HG02623 (cell line): ENCODE measurements around the gene TFB2M.
"Not testable (repeated sequence)": the region's sequence is repeated elsewhere in the genome, so short reads cannot be mapped to it uniquely, and the experiment has no call there.

Experiments
- ATAC-seq: cut with Tn5 transposase; IDR thresholded peaks from one replicate; pipeline ENCODE4 v1.9.1; 2021; ENCODE audit warnings: moderate library complexity; ENCODE audit not compliant: unreplicated experiment

Gene TFB2M

DNA sequence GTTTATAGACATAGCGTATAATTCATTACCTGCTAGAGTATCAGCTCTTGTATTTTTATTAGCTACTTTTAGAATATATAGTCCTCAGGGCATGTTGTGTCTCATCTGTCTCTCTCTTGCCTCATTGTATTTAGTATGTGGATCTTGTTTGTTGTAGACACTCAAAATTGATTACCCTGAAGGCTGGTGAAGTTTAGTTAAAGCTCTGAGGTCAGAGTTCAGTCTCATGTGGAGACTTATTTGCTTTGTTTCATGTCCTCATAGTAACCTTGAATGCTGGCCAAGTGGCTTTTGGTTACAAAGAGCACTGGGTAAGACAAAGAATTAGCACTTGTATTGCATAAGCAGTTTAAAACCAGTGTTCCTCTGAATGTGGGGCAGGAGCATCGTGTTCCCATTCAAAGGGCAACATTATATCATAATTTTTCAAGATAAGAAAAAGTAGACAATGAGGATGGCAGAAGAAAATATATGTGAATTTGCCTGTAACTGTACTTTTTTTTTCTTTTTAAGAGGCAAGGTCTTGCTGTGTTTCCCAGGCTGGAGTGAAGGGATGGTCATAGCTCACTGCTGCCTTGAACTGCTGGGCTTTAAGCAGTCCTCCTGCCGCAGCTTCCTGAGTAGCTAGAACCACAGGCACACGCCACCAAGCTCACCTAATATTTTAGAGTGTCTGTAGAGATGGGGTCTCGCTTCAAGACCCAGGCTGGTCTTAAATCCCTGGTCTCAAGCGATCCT, 17.6 kb upstream of the TFB2M start:
- ATAC-seq = no peak

DNA sequence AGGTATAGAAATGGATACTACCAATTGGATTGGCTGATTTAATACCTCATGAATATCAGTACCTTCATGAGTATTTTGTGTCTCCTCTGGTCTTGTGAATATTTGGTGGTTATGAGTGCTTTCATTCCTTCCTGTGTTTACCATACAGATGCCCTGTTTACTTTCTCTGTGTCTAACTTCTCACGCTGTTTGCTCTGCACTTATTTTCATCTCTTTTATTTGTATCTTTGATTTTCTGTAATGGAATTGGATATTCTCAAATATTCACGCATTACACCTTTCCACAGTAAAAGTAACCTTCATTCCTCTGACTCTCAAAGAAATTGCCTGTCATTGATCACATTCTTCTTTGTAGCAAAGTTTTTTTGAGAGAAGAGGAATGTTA, 17.0 kb upstream of the TFB2M start:
- ATAC-seq = no peak

DNA sequence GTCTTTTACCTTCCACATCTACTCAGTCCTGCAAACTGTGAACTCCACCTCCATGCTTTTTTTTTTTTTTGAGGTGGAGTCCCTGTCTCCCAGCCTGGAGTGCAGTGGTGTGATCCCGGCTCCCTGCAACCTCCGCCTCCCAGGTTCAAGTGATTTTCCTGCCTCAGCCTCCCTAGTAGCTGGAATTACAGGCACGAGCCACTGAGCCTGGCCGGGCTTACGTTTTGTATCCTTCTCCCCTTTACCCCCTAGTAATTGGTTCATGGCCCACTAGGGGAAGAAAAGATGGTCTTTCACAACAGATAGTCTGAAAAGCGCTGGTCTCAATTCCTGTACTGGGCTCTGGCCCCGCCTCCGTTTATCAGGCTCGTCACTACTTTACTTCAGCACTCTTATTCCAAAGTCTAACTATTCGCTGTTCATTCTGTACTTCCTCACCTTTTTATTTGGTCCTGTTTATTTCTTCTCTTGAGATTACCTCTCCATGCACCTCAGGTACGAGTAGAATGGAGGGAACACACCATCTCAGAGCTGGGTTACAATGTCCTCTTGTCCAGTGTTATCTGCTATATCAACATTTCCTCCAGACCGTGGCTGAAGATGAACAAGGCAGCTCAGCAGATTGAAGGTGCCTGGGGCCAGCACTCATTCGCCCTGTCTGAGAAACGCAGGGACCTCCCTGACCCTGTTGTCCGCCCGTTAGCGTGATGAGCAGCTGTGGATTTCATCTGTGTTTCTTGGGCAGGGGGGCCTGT, 16.4 kb upstream of the TFB2M start:
- no peak for ATAC-seq

DNA sequence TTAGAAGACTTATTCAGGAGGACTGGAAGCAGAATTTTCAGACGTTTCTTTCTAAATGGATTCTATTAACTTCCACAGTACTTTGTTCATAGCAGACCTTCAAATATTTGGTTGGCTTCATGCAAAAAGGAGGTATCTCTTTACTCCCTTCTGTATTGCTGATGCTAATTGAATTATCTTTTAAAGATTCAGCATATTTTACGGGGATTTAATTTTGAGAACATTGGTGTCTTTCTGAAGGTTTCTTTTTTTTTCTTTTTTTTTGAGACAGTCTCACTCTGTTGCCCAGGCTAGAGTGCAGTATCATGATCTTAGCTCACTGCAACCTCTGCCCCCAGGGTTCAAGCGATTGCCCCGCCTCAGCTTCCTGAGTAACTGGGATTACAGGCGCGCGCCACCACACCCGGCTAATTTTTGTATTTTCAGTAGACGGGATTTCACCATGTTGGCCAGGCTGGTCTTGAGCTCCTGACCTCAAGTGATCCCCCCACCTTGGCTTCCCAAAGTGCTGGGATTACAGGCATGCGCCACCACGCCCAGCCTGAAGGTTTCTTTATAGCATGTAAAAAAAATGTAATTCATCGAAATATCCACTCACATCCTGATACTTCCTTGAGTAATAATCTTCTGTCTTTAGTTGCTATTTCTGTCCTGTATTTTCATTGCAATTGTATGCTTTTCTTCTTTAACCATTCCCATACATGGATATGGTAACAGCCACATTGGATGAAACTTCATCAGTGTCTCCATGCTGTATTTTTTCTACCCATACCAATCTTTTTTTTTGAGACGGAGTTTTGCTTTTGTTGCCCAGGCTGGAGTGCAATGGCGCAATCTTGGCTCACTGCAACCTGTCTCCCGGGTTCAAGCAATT, 14.7 kb upstream of the TFB2M start:
- ATAC-seq = no peak

DNA sequence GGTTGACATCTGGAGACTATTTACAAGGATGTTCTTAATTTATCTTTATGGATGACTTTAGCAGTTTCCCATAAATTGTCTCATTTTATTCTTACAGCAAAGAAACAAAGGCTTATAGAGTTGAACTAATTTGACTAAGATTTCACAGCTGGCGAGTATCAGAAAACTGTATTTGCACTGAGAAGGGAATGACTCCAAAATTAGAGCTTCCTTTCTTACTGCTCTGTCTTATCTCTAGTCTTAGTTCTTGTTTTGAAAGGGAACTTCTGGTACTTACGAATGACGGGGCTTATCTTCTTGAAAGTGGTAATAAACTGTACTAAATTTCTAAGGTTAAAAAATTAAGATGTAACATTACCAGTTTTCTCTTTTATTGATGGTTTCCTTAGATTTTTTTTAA, 13.8 kb upstream of the TFB2M start:
- ATAC-seq = peak; percentile 74

DNA sequence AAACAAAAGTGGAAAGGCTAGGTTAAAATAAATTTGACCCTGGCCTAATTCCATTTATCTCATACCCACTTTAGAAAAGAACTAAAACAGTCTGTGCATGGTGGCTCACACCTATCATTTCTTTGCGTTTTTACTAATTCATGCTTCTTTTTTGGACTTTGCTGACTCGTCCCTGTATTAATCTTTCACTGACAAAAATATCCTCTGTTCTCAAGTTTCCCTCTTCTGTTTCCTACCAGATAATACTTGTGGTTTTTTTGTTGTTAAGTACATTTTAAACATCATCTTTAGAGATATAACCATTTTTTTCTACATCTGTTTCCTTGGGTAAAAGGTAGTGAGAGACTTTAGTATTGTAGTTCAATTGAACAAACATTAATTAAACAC, 11.7 kb upstream of the TFB2M start:
- ATAC-seq = no peak

DNA sequence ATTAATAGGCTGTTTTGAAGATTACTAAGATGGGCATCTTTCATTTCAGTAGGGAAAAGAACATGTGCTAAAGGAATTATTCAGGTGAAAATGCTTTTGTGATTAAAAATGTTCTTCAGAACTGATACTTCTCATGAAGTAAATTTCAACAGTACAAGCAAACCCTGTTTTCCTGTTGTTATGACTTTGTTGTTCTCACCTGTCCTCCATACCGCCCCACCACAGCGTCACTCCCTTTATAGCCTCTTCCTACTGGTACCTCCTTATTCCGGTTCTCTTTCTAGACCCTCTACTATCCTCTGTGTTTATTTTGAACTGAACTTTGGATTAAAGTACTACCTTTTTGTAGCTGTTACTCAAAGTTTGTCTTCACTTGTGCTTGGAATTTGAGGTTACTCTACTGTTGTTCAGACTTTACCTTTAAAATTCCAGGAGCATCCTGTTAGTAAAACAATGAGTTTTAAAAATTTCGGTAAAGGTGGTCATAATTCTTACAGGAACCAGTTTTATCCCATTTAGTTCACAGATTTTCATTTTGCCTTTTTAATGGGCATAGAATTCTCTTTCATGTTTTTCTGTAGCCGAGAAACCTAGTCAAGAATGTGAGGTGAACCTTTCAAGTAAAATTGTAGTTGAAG, 11.1 kb upstream of the TFB2M start:
- no peak for ATAC-seq

DNA sequence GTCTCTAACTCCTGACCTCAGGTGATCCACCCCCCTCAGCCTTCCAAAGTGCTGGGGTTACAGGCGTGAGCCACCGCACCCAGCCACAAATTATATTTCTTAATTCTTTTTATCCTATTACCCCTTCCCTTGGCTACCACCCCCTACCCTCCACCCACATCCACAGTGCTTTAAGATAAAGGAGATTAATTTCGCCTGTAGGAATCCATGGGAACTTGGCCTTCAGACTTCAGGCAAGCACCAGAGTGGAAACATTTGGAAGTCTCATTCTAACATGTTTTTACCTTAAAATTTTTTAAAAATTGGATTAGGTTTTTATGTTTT, 10.6 kb upstream of the TFB2M start:
- no peak for ATAC-seq

DNA sequence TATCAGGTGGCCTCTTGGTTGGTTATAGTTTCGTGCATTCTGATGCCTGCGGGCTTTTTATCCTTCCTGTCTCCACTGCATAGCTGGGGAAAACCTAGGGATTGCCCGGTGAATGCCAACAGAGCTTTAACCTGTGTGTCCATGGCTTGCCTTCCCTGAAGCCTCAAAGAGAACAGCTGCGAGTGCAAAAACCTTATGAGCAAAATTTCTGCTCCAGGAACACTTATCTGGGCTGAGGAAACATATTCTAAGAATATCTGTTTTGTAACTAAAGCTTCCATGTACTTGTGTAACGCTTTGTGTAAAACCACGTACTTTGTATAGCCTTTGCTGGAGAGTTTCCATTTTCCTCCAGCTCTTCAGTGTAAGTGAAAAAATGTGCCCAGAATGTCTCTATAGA, 7.4 kb upstream of the TFB2M start:
- no peak for ATAC-seq

DNA sequence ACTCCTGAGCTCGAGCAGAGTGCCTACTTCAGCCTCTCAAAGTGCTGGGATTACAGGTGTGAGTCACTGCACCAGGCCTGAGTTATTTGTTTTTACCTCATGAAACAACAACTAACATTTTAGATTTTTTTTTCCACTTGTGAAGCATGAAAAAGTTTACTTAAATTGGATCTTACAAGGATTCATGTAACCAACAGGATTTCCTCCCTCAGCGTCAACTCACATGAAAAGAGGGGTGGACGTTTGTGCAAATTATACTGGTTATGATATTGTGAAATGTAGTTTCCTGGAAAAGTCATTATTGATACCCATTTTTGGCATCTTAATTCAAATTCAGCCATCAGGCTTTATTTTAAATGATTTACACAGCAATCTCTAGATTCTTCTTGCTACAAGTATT, 6.7 kb upstream of the TFB2M start:
- no peak for ATAC-seq

DNA sequence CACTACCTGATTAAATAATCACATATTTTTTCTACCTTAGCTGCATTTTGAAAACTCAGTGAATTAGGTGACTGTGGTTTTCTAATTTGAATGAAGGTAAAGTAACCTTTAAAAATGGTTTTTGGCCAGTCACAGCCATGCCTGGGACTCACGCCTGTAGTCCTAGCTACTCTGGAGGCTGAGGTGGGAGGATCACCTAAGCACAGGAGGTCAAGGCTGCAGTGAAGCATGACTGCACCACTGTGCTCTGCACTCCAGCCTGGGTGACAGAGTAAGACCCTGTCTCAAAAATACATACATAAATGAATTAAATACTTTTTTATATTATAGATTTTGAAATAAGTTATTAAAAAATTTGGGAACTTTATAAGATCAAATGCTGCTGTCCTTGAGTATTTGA, 5.9 kb upstream of the TFB2M start:
- no peak for ATAC-seq

DNA sequence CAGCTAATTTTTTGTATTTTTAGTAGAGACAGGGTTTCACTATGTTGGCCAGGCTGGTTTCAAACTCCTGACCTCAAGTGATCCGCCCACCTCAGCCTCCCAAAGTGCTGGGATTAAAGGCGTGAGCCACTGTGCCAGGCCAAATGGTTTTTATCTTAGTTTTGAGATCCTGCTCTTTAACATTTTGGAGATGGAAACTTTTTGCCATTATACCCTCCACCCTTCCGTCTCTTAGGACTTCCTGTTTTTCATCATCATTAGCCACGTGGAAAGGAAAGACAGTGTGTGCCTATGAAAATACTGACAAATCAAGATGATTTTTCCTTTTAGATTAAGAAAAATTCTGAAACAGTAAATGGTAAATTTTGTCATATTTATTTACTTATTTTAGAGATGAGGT, 5.2 kb upstream of the TFB2M start:
- ATAC-seq = not testable (repeated sequence)

DNA sequence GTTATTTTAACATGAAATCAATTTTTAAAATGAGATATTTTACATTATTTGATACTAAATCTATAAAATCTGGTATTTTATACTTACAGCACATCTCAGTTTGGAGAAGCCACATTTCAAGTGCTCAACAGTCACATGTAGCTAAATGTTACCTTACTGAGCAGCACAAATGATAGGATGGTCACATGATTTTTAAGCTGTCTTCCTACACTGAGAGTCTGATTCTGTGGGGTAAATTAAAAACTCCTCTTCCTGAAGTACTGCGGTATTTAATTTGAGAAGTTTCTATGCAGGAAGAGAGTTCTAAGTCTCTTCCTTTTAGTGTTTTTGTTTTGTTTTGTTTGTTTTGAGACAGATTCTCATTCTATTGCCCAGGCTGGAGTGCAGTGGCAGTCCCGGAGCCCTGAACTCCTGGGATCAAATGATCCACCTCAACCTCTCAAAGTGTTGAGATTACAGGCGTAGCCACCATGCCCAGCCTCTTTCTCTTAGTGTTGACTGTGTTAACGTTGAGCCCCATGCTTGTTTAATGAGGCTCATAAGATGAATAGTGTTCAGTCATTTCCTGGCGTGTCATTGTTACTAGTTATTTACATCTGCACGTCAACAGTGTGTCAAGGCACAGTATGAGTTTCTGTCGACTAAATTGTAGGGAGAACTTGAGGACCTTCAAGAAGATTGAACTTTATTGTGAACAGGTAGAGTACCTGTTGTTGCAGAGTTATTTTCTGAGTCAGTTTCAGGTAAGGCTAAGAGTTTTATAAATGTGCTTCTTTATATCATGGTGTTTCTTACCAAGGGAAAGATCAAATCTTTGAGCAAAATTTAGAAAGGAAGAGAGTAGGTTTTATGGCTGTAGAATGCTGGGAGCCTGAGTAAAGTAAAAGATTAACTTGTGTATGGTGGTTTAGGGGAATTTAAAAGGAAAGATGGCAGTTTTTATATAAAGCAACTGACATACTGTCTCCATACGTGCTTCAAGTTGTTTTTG, 3.5 kb upstream of the TFB2M start:
- ATAC-seq = no peak

DNA sequence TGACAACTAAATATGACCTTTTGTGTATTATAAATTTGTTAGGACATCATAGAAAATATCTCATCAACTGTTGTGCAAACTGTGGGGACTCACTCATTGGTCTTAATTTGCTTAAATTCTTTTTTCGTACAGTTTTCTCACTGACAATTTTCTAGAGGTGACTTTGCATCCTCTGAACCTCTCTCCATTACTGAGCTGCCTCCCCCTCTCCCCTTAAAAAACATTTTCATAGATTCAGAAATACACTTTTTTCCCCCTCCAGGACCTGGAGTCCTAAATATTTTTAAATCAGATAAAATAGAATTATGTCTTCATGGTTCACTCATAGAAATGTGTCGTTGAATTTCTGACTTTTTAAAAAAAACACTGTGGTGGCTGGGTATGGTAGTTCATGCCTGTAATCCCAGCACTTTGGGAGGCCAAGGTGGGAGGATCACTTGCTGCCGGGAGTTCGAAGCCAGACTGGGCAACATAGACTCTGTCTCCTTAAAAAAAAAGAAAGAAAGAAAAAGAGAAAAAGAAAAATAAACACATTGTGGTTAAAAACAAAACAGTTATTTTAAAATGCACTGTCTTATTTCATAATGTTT, 1.7 kb upstream of the TFB2M start:
- ATAC-seq = no peak

DNA sequence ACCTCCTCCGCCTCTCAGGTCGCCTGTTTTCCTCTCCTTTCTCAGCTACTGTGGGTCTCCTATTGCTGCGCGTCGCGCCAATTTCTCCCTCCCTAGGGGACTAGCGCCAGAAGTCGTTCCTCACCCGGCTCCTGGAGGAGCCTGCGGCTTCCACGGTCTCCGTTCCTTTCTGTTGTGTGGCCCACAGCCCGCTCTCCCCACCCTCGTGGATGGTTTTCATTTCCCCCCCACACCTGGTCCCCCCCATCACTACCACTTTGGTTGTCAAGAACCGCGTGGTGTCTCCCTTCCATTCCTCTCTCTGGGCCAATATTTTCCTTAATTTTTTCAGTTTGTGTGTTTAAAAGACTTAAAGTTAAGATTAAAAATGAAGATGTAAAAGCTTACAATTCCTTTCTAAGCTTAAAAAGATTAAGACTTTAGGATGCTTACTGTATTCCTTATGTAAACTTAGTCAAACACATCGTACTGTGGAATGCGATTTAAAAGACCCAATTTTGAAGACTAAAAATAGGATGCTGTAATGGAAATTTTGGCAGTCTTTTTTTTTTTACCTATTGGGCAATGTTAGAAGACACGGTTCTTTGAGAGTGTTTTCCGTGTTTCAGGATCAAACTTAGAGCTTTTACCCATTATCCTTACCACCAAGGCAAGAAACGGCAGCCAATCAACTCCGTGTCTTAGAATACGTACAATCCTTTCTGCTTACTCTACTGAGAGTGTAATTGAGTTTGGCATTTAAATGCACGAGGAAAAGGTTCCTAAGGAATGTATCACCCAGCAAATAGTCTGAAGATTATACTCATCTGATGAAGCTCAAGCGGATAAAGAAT, 968 bp upstream of the TFB2M start:
- ATAC-seq = peak; percentile 14

DNA sequence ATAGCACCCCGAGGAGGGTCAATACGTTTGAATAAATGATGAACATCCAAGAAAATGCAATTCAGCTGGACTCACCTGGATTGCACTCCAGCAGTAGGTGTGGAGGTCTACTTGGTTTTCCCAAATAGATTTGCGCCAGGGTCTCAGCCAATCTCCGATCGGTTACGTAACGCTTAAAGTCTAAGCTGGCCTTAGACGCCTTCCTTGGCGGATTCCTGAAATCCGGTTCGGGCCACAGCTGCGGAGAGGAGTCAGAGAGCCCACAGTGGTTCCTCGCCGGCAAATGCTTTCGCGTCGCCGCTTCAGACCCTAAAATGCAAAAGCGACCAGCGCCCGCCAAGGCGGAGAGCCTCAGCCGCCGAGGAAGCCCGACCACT, 322 bp downstream of the TFB2M start:
- ATAC-seq = no peak

DNA sequence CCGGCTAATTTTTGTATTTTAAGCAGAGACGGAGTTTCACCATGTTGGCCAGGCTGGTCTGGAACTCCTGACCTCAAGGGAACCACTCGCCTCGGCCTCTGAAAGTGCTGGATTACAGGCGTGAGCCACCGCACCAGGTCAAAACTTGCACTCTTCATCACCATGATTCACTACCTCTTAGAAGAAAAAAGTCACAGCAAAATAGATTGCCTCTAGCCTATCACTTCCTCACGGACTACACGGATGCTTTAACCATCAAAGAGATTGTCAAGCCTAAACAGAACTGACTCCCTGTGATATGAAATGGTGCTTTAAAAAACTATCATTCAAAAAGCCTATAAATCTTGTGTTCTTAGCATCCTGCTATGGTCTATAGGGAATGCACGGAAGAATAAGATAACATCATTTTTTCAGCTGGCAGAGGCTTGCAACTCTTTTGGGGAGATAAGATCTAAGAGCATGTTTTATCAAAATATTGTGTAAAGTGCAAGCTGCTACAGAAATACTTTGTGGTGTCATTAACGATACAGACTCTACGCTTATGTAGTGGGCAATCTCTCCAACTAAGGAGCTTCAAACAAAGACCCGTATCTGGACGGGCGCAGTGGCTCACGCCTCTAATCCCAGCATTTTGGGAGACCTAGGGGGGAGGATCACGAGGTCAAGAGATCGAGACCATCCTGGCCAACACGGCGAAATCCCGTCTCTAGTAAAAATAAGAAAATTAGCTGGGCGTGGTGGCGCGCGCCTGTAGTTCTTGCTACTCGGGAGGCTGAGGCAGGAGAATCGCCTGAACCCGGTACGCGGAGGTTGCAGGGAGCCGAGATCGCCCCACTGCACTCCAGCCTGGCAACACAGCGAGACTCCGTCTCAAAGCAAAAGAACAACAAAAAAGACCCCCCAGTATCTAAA, 966 bp downstream of the TFB2M start:
- no peak for ATAC-seq

DNA sequence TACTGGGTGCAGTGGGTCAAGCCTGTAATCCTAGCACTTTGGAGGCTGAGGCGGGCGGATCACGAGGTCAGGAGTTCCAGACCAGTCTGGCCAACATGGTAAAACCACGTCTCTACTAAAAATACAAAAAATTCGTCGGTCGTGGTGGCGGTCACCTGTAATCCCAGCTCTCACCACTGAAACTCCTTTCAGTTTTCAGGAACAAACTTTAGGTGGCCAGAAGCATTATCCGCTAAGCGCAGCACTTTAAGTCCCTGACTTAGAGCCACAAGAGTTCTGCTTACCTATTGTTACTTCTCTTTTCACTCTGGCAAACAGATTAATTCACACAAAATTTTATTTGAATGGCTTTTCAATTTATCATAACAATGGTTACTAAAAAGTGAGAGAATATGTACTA, 5.2 kb downstream of the TFB2M start:
- not testable (repeated sequence) for ATAC-seq
